Tibial nerve (tissue), 4 donors: ENCODE results near the gene CTU2.
"Not testable (repeated sequence)": the region's sequence is repeated elsewhere in the genome, so short reads cannot be mapped to it uniquely, and the experiment has no call there.

ENCODE experiments used
- EP300 ChIP-seq, 2 donors: sonication (generic); formaldehyde crosslinking; IDR thresholded peaks; one replicate each; pipeline ENCODE4 v1.6.1; 2017; ENCODE audit warnings: antibody characterized with exemption in 2 of 2, mild to moderate bottlenecking in 1 of 2
- POLR2A ChIP-seq, 2 donors: fragments of 450-650 bp; IDR thresholded peaks; one replicate each; pipeline ENCODE4 v1.6.1; 2017; ENCODE audit warnings: antibody characterized with exemption in 2 of 2, mild to moderate bottlenecking in 2 of 2, moderate library complexity in 2 of 2
- TF ChIP-seq, protein P1 (sequence below), 5 experiments: fragments of 200-600 bp in 3 of 5; fragments of 450-650 bp in 2 of 5; sonication (generic) in 3 of 5; IDR thresholded peaks; one replicate each; pipeline ENCODE4 v1.5.1; 2016 to 2019; ENCODE audit warnings: antibody characterized with exemption in 5 of 5, mild to moderate bottlenecking in 3 of 5, moderate library complexity in 2 of 5

DNA sequence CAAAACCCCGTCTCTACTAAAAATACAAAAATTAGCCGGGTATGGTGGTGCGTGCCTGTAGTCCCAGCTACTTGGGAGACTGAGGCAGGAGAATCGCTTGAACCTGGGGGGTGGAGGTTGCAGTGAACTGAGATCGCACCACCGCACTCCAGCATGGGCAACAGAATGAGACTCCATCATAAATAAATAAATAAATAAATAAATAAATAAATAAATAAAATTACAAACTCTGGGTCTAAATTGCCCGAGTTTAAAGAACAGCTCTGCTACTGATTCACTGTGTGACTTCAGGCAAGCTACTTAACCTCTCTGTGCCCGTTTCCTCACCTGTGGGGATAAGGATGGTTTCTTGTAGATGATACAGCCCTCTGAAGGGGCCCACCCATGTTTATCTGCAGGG is 36.8 kb upstream of the CTU2 start:
- TF ChIP-seq, protein P1, sequence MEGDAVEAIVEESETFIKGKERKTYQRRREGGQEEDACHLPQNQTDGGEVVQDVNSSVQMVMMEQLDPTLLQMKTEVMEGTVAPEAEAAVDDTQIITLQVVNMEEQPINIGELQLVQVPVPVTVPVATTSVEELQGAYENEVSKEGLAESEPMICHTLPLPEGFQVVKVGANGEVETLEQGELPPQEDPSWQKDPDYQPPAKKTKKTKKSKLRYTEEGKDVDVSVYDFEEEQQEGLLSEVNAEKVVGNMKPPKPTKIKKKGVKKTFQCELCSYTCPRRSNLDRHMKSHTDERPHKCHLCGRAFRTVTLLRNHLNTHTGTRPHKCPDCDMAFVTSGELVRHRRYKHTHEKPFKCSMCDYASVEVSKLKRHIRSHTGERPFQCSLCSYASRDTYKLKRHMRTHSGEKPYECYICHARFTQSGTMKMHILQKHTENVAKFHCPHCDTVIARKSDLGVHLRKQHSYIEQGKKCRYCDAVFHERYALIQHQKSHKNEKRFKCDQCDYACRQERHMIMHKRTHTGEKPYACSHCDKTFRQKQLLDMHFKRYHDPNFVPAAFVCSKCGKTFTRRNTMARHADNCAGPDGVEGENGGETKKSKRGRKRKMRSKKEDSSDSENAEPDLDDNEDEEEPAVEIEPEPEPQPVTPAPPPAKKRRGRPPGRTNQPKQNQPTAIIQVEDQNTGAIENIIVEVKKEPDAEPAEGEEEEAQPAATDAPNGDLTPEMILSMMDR (IDR thresholded peaks at IDR 0.05) = not testable (repeated sequence)
- not testable (repeated sequence) for TF ChIP-seq POLR2A, EP300 (IDR thresholded peaks at IDR 0.05)
